NCI-H2196 (cell line): ENCODE data around the gene TIMM23.
A peak's percentile ranks its signal among the peaks of the same experiment; 100 is the strongest.
"Not testable (repeated sequence)": the region's sequence is repeated elsewhere in the genome, so short reads cannot be mapped to it uniquely, and the experiment has no call there.

ENCODE experiments used
- DNase-seq: peaks from one replicate; lab custom pipeline; 2025; ENCODE audit not compliant: unreplicated experiment; lab: John Stamatoyannopoulos, UW

The TIMM23 gene

GRCh38 chr10:46022978-46023702 is 50.9 kb downstream of the TIMM23 start:
- peak; percentile 68 for DNase-seq

- no peak for DNase-seq
Measured at GRCh38 chr10:46024948-46025347, 52.7 kb downstream of the TIMM23 start.

GRCh38 chr10:46025406-46025805 is 53.1 kb downstream of the TIMM23 start:
- no peak for DNase-seq

- DNase-seq: no peak
Measured at GRCh38 chr10:46026106-46026505, 53.8 kb downstream of the TIMM23 start.

- DNase-seq: peak; percentile 8
Measured at GRCh38 chr10:46028584-46029460, 56.5 kb downstream of the TIMM23 start.

- DNase-seq: no peak
Measured at GRCh38 chr10:46029461-46030030, 57.3 kb downstream of the TIMM23 start.

- peak; percentile 88 for DNase-seq
Measured at GRCh38 chr10:46030091-46030937, 58.0 kb downstream of the TIMM23 start, which contains the start of gene NCOA4. NCOA4 (minus strand) TSS chr10:46030623; CDS start chr10:46016680, 13,943 bp downstream.

- DNase-seq: no peak
Measured at GRCh38 chr10:46031648-46032532, 59.6 kb downstream of the TIMM23 start.

GRCh38 chr10:46033602-46034011 is 61.3 kb downstream of the TIMM23 start:
- DNase-seq: no peak

GRCh38 chr10:46035923-46036849 is 63.9 kb downstream of the TIMM23 start:
- no peak for DNase-seq

- no peak for DNase-seq
Measured at GRCh38 chr10:46037107-46037825, 65.0 kb downstream of the TIMM23 start.

GRCh38 chr10:46040004-46040403 is 67.7 kb downstream of the TIMM23 start:
- no peak for DNase-seq

- no peak for DNase-seq
Measured at GRCh38 chr10:46042527-46042926, 70.2 kb downstream of the TIMM23 start.

- no peak for DNase-seq
Measured at GRCh38 chr10:46046261-46046660, 74.0 kb downstream of the TIMM23 start, which contains the start of gene MSMB. MSMB (minus strand) TSS chr10:46046269; CDS start chr10:46046237, 32 bp downstream.

GRCh38 chr10:46048152-46048551 is 75.9 kb downstream of the TIMM23 start:
- DNase-seq: peak; percentile 14

- DNase-seq: not testable (repeated sequence)
Measured at GRCh38 chr10:46049497-46049831, 77.2 kb downstream of the TIMM23 start.

GRCh38 chr10:46050941-46051623 is 78.8 kb downstream of the TIMM23 start:
- no peak for DNase-seq
